A549 (cell line): Measurements from ENCODE around the gene VGF. TPM values are rescaled to one million over a fixed set of nuclear protein-coding genes. Genes with fewer than 3 reads are reported as not detected.

Experiments
- ATAC-seq, 2 experiments: fragments of 200-7000 bp in 1 of 2; fragments of >200 bp in 1 of 2; cut with Nextera tagmentation in 1 of 2; cut with Tn5 transposase in 1 of 2; 3 replicates each; pipeline versions ENCODE4 v1.8.0 to v1.9.1; 2018 to 2020; ENCODE audit warnings: mild to moderate bottlenecking in 1 of 2, moderate library complexity in 1 of 2
- CTCF ChIA-PET: fragments of 300-600 bp; sonication (Branson Sonifier 250); formaldehyde crosslinking; extraction: SDS; loops from one replicate; lab custom pipeline; 2021; ENCODE audit warnings: antibody characterized with exemption, inconsistent platforms; lab: Yijun Ruan, JAX
- POLR2A ChIA-PET: fragments of 350-600 bp; formaldehyde crosslinking; extraction: SDS; loops from one replicate; lab custom pipeline; 2021; ENCODE audit warnings: antibody characterized with exemption, inconsistent platforms; lab: Yijun Ruan, JAX
- DNase-seq, 2 experiments: peaks; one replicate each; pipeline versions ENCODE4 v3.0.0 to v3.0.0-alpha.2; 2011 to 2016; ENCODE audit warnings: low read depth in 1 of 2, low spot score in 1 of 2
- FAIRE-seq: peaks from 2 replicates; lab custom pipeline; 2011; peaks lifted over from hg19 to GRCh38; lab: Jason Lieb, UNC
- H3K27ac ChIP-seq, 2 experiments: fragments of >200 bp; sonication (Bioruptor Twin); formaldehyde crosslinking; 3 replicates each; pipeline ENCODE4 v1.5.1; 2016 to 2017
- H3K4me1 ChIP-seq: fragments of >200 bp; sonication (Bioruptor Twin); formaldehyde crosslinking; 3 replicates; pipeline ENCODE4 v1.6.1; 2016
- H3K4me2 ChIP-seq: fragments of >200 bp; sonication (Bioruptor Twin); formaldehyde crosslinking; 3 replicates; pipeline ENCODE4 v1.6.1; 2016
- H3K4me3 ChIP-seq: fragments of >200 bp; sonication (Bioruptor Twin); formaldehyde crosslinking; 3 replicates; pipeline ENCODE4 v1.5.1; 2016
- H3K9me3 ChIP-seq: fragments of >200 bp; sonication (Bioruptor Twin); formaldehyde crosslinking; 3 replicates; pipeline ENCODE4 v1.6.1; 2016
- CBX8 ChIP-seq: fragments of 200-600 bp; sonication (generic); IDR thresholded peaks from 2 replicates; pipeline ENCODE4 v1.6.1; 2016
- CHD2 ChIP-seq: fragments of 150-350 bp; IDR thresholded peaks from 2 replicates; pipeline ENCODE4 v1.6.1; 2014; ENCODE audit warnings: low read length; ENCODE audit not compliant: partially characterized antibody
- EHF ChIP-seq: fragments of 250-450 bp; sonication (Bioruptor Pico); IDR thresholded peaks from 2 replicates; pipeline ENCODE4 v1.5.0; 2020; ENCODE audit warnings: mild to moderate bottlenecking
- GATA3 ChIP-seq: IDR thresholded peaks from 2 replicates; pipeline ENCODE4 v1.6.1; 2012; ENCODE audit warnings: borderline replicate concordance
- HOXB13 ChIP-seq: fragments of 250-450 bp; sonication (Bioruptor Pico); IDR thresholded peaks from 2 replicates; pipeline ENCODE4 v1.5.0; 2020; ENCODE audit warnings: low read depth, mild to moderate bottlenecking, moderate library complexity
- HOXB5 ChIP-seq: fragments of 250-450 bp; sonication (Bioruptor Pico); IDR thresholded peaks from 2 replicates; pipeline ENCODE4 v1.5.0; 2020; ENCODE audit warnings: mild to moderate bottlenecking, moderate library complexity
- JUN ChIP-seq, 2 experiments: fragments of >200 bp; sonication (Bioruptor Twin); formaldehyde crosslinking; IDR thresholded peaks; 2 replicates in 1 of 2; 3 replicates in 1 of 2; pipeline ENCODE4 v1.6.1; 2016 to 2017
- MAFK ChIP-seq: fragments of 450-650 bp; IDR thresholded peaks from 2 replicates; pipeline ENCODE4 v1.6.1; 2014; ENCODE audit not compliant: partially characterized antibody
- MAZ ChIP-seq: fragments of 150-350 bp; IDR thresholded peaks from 2 replicates; pipeline ENCODE4 v1.6.1; 2014; ENCODE audit warnings: antibody characterized with exemption, low read depth, low read length, borderline replicate concordance
- NPAS2 ChIP-seq: fragments of 250-450 bp; sonication (Bioruptor Pico); IDR thresholded peaks from 2 replicates; pipeline ENCODE4 v1.8.0; 2022; ENCODE audit warnings: mild to moderate bottlenecking, moderate library complexity, borderline replicate concordance
- POLR2AphosphoS2 ChIP-seq: conservative IDR thresholded peaks from 2 replicates; pipeline ENCODE4 v1.6.1; 2012; ENCODE audit warnings: low read length, improper control_type of control experiment, inconsistent platforms
- RARB ChIP-seq: fragments of 250-450 bp; sonication (Bioruptor Pico); IDR thresholded peaks from 2 replicates; pipeline ENCODE4 v1.8.0; 2021; ENCODE audit warnings: mild to moderate bottlenecking, moderate library complexity
- RFX5 ChIP-seq: fragments of 450-650 bp; IDR thresholded peaks from 2 replicates; pipeline ENCODE4 v1.7.1; 2014; ENCODE audit warnings: antibody characterized with exemption, mild to moderate bottlenecking, moderate library complexity
- RNF2 ChIP-seq: fragments of 200-600 bp; sonication (generic); IDR thresholded peaks from 2 replicates; pipeline ENCODE4 v1.6.1; 2016; ENCODE audit warnings: low read depth, mild to moderate bottlenecking, antibody characterized with exemption, moderate library complexity, borderline replicate concordance
- SMC3 ChIP-seq: fragments of >200 bp; sonication (Bioruptor Twin); formaldehyde crosslinking; IDR thresholded peaks from 3 replicates; pipeline ENCODE4 v1.6.1; 2018; ENCODE audit warnings: inconsistent platforms
- TP53 ChIP-seq: fragments of 250-450 bp; sonication (Bioruptor Pico); IDR thresholded peaks from 2 replicates; pipeline ENCODE4 v1.5.0; 2021; ENCODE audit warnings: mild to moderate bottlenecking, moderate library complexity
- WGBS: methylation state at CpG from one replicate; pipeline ENCODE4 v1.1.6; 2017; ENCODE audit errors: missing lambda C conversion rate; 5-methylcytosine and 5-hydroxymethylcytosine counted together
- polyA plus RNA-seq, 4 experiments: library from polyadenylated mRNA; depleted of rRNA in 3 of 4; stranded (reverse); fragments of >200 nt; fragmentation: RNase III in 1 of 4; extraction: RNeasy Plus Mini Kit Qiagen cat#74134 plus additional on column Dnase treatment in 1 of 4; gene quantifications; 2 replicates in 3 of 4; 3 replicates in 1 of 4; pipeline ENCODE4 v1.2.3, GENCODE V29; 2011 to 2017
- TF ChIP-seq, protein P1 (sequence below): IDR thresholded peaks from 2 replicates; pipeline ENCODE4 v1.6.1; 2012
- TF ChIP-seq, protein P2 (sequence below): fragments of 200-600 bp; sonication (generic); IDR thresholded peaks from 2 replicates; pipeline ENCODE4 v1.6.1; 2016; ENCODE audit warnings: antibody characterized with exemption, mild to moderate bottlenecking, moderate library complexity
- TF ChIP-seq, protein P3 (sequence below): fragments of 250-450 bp; sonication (Bioruptor Pico); IDR thresholded peaks from 2 replicates; pipeline ENCODE4 v1.5.0; 2020; ENCODE audit warnings: low read depth, mild to moderate bottlenecking, moderate library complexity
- TF ChIP-seq, protein P4 (sequence below): fragments of 150-350 bp; IDR thresholded peaks from 2 replicates; pipeline ENCODE4 v1.6.1; 2014; ENCODE audit warnings: low read depth, mild to moderate bottlenecking, low read length

Gene VGF
- polyA plus RNA-seq, 2 of the 4 experiments (the other 2 are of a cell fraction): 0.16 to 2.7 TPM

DNA sequence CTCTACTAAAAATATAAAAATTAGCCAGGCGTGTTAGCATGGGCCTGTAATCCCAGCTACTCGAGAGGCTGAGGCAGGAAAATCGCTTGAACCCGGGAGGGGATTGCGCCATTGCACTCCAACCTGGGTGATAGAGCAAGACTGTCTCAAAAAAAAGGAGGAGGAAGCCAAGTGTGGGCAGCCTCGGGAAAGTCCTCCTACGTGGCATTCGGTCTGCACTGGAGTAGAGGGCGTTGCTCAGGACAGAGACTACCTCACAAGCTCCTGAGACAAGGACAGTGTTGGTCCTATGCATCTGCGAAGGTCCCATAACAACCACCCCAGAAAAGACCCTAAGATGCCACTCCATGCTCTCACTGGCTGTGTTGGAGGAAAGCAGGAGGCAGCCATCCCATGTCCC, 48.5 kb downstream of the VGF start (continued):
- TF ChIP-seq, protein P1, sequence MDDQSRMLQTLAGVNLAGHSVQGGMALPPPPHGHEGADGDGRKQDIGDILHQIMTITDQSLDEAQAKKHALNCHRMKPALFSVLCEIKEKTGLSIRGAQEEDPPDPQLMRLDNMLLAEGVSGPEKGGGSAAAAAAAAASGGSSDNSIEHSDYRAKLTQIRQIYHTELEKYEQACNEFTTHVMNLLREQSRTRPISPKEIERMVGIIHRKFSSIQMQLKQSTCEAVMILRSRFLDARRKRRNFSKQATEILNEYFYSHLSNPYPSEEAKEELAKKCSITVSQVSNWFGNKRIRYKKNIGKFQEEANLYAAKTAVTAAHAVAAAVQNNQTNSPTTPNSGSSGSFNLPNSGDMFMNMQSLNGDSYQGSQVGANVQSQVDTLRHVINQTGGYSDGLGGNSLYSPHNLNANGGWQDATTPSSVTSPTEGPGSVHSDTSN: no peak

DNA sequence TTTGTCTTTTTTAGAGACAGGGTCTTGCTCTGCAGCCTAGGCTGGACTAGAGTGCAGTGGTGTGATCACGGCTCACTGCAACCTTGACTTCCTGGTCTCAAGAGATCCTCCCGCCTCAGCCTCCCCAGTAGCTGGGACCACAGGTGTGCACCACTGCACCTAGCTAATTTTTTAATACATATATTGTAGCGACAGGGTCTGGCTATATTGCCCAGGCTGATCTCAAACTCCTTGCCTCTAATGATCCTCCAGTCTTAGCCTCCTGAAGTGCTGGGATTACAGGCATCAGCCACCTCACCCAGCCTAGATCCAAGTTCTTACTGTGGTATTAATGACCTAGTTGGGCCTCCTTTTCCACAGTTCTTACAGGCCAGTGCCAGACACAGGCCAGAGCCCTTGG, 50.2 kb downstream of the VGF start:
- no peak overlapping the region; the same call in 2 of the 3 replicates for H3K4me2 ChIP-seq
- ChIA-PET POLR2A (no interaction called here), CTCF (interaction anchor here (1.2 to 2.7 kb wide), 3 partner anchors 11 to 29 kb away, joined by 6 to 14 read pairs (median 9); no protein-coding TSS in a partner anchor)
- no peaks in the 10 kb centered on the region for H3K9me3 ChIP-seq
- ATAC-seq (no peak), FAIRE-seq (no peak), DNase-seq (no peak)
- H3K4me1 ChIP-seq: peaks cover 55% of the 10 kb centered on the region
- H3K4me3 ChIP-seq: no peak overlapping the region
- WGBS: 98% methylated on average over 3 of the region's 3 CpGs
- TF ChIP-seq HOXB13 (CRISPR knock-in tag) (no peak), MAZ (no peak), NPAS2 (CRISPR knock-in tag) (no peak), RNF2 (no peak), GATA3 (no peak), TP53 (CRISPR knock-in tag) (no peak), POLR2AphosphoS2 (no peak), JUN (IDR thresholded peaks at IDR 0.05) (no peak), MAFK (no peak), SMC3 (no peak), RARB (CRISPR knock-in tag) (no peak), CBX8 (no peak), EHF (no peak), HOXB5 (no peak), RFX5 (no peak), CHD2 (no peak)
- TF ChIP-seq, protein P2, sequence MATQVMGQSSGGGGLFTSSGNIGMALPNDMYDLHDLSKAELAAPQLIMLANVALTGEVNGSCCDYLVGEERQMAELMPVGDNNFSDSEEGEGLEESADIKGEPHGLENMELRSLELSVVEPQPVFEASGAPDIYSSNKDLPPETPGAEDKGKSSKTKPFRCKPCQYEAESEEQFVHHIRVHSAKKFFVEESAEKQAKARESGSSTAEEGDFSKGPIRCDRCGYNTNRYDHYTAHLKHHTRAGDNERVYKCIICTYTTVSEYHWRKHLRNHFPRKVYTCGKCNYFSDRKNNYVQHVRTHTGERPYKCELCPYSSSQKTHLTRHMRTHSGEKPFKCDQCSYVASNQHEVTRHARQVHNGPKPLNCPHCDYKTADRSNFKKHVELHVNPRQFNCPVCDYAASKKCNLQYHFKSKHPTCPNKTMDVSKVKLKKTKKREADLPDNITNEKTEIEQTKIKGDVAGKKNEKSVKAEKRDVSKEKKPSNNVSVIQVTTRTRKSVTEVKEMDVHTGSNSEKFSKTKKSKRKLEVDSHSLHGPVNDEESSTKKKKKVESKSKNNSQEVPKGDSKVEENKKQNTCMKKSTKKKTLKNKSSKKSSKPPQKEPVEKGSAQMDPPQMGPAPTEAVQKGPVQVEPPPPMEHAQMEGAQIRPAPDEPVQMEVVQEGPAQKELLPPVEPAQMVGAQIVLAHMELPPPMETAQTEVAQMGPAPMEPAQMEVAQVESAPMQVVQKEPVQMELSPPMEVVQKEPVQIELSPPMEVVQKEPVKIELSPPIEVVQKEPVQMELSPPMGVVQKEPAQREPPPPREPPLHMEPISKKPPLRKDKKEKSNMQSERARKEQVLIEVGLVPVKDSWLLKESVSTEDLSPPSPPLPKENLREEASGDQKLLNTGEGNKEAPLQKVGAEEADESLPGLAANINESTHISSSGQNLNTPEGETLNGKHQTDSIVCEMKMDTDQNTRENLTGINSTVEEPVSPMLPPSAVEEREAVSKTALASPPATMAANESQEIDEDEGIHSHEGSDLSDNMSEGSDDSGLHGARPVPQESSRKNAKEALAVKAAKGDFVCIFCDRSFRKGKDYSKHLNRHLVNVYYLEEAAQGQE: no peak
- TF ChIP-seq, protein P3, sequence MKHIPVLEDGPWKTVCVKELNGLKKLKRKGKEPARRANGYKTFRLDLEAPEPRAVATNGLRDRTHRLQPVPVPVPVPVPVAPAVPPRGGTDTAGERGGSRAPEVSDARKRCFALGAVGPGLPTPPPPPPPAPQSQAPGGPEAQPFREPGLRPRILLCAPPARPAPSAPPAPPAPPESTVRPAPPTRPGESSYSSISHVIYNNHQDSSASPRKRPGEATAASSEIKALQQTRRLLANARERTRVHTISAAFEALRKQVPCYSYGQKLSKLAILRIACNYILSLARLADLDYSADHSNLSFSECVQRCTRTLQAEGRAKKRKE (CRISPR knock-in tag): no peak
- TF ChIP-seq, protein P1: no peak
- TF ChIP-seq, protein P4, sequence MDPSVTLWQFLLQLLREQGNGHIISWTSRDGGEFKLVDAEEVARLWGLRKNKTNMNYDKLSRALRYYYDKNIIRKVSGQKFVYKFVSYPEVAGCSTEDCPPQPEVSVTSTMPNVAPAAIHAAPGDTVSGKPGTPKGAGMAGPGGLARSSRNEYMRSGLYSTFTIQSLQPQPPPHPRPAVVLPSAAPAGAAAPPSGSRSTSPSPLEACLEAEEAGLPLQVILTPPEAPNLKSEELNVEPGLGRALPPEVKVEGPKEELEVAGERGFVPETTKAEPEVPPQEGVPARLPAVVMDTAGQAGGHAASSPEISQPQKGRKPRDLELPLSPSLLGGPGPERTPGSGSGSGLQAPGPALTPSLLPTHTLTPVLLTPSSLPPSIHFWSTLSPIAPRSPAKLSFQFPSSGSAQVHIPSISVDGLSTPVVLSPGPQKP: no peak
- H3K27ac ChIP-seq: peak overlapping the region; percentile 94 to 95
